ENCODE measurements around the gene KCNH3. TPM values are rescaled to one million over a fixed set of nuclear protein-coding genes. Genes with fewer than 3 reads are reported as not detected.
"Not testable (repeated sequence)": the region's sequence is repeated elsewhere in the genome, so short reads cannot be mapped to it uniquely, and the experiment has no call there.

Gene KCNH3
- total and polyA plus RNA-seq, 7 donors: 0.04 to 0.32 (median 0.05) TPM; not detected in 3

DNA sequence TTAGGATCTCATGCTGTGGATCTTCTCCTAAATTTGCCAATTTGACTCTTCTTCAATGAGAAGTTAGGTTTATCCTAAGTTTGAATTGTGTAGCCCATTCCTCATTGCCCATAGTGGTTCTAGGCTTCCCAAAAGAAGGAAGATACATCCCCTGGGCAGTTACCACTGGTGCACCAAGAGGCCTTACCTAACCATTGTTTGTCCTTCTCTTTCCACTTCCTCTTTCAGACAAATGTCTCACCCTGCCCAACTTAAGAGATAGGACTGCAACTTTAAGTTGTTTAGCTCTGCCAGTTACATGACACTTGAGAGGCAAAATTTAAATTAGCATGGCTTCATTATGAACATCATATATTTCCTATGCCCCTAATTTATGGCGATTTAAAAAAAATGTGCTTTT lies 9.4 kb upstream of the KCNH3 start:
- intact Hi-C loops (cut with DNase I): no loop called here
- H3K27ac ChIP-seq: no peak overlapping the region
- peaks cover 6 to 37% of the 10 kb centered on the region in 2 donors for H3K36me3 ChIP-seq (ENCODE audit: insufficient read depth in 1 of 2, low read depth in 1 of 2)
- WGBS, 3 donors: 93 to 97% (median 94%) methylated on average over 1 of the region's 1 CpG
- no peaks in the 10 kb centered on the region for H3K9me3 ChIP-seq
- TF ChIP-seq, protein P1, sequence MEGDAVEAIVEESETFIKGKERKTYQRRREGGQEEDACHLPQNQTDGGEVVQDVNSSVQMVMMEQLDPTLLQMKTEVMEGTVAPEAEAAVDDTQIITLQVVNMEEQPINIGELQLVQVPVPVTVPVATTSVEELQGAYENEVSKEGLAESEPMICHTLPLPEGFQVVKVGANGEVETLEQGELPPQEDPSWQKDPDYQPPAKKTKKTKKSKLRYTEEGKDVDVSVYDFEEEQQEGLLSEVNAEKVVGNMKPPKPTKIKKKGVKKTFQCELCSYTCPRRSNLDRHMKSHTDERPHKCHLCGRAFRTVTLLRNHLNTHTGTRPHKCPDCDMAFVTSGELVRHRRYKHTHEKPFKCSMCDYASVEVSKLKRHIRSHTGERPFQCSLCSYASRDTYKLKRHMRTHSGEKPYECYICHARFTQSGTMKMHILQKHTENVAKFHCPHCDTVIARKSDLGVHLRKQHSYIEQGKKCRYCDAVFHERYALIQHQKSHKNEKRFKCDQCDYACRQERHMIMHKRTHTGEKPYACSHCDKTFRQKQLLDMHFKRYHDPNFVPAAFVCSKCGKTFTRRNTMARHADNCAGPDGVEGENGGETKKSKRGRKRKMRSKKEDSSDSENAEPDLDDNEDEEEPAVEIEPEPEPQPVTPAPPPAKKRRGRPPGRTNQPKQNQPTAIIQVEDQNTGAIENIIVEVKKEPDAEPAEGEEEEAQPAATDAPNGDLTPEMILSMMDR (IDR thresholded peaks at IDR 0.05): no peak
- DNase-seq (no peak), ATAC-seq (no peak)
- H3K27me3 ChIP-seq (ENCODE audit: insufficient read depth in 3 of 3, low read length in 2 of 3): no peaks in the 10 kb centered on the region
- H3K4me1 ChIP-seq: no peaks in the 10 kb centered on the region
- H3K4me3 ChIP-seq: no peak overlapping the region

DNA sequence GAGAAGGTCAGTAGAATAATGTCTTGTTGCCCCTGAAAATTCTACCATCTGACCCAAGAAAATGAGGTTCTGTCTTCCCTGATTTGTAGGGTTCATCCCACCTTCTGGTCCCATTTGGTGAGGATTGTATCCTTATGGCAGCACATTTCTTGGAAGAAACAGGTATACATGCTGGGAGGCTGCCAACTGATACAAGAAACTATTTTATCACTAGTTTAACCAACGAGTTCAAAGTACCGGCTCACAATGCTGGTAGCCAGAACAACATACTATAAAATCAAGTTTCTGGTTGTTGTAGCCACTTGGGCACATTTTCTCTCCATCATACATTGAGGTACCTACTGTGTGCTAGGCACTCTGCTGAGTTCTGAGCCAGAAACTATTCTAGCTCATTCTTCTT lies 7.1 kb upstream of the KCNH3 start:
- no peak for DNase-seq
- Histone ChIP-seq H3K4me1 (no peaks in the 10 kb centered on the region), H3K9me3 (no peaks in the 10 kb centered on the region), H3K4me3 (no peak overlapping the region), H3K36me3 (ENCODE audit: insufficient read depth in 1 of 2, low read depth in 1 of 2) (peaks cover 0 to 14% of the 10 kb centered on the region in 2 donors), H3K27ac (no peak overlapping the region), H3K27me3 (ENCODE audit: insufficient read depth in 3 of 3, low read length in 2 of 3) (peaks cover 0 to 15% (median 4%) of the 10 kb centered on the region in 3 donors)
- 65 to 83% (median 82%) methylated on average over 2 of the region's 2 CpGs for WGBS, 3 donors
- ATAC-seq: no peak
- TF ChIP-seq, protein P1 (IDR thresholded peaks at IDR 0.05): no peak
- intact Hi-C loops (cut with DNase I): no loop called here

DNA sequence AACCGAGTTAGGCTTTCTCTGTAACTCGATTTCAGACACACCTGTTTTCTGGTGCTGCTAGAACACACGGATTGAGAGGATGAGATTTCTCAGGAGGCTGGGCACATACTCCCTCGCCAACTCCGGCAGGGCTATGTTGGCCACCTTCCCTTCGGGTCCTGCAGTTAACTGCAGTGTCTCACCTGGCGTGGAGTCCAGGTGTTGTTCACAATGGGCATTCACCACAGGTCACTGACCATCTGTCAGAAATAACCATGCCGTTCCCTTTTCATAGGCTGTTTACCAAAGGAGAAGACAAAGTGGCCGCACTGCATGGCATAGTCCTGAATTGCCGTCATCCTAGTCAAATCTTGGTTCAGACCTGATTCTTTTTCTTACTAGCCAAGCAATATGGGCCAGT lies 5.5 kb upstream of the KCNH3 start:
- intact Hi-C loops (cut with DNase I): no loop called here
- TF ChIP-seq, protein P1 (IDR thresholded peaks at IDR 0.05): no peak
- Histone ChIP-seq H3K9me3 (no peaks in the 10 kb centered on the region), H3K4me3 (no peak overlapping the region), H3K27me3 (ENCODE audit: insufficient read depth in 3 of 3, low read length in 2 of 3) (peaks cover 0 to 29% (median 17%) of the 10 kb centered on the region in 3 donors), H3K4me1 (peaks cover 4% of the 10 kb centered on the region), H3K36me3 (ENCODE audit: insufficient read depth in 1 of 2, low read depth in 1 of 2) (no peaks in the 10 kb centered on the region), H3K27ac (no peak overlapping the region)
- 70 to 78% (median 71%) methylated on average over 10 of the region's 10 CpGs for WGBS, 3 donors
- DNase-seq (no peak), ATAC-seq (no peak)

DNA sequence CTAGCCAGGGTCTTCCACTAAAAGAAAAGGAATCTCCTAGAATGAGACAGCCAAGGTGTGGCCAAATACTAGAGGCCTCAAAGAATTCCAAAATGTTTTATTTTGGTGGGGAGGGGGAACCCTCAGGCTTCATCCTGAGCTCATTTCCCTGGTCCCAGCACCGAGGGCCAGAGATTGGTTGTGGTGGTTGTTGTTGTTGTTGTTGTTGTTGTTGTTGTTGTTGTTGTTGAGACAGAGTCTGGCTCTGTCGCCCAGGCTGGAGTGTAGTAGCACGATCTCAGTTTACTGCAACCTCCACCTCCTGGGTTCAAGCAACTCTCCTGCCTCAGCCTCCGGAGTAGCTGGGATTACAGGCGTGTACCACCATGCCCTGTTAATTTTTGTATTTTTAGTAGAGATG lies 4.7 kb upstream of the KCNH3 start:
- 81 to 92% (median 84%) methylated on average over 5 of the region's 5 CpGs for WGBS, 3 donors
- H3K4me3 ChIP-seq; H3K9me3 ChIP-seq; H3K36me3 ChIP-seq (ENCODE audit: insufficient read depth in 1 of 2, low read depth in 1 of 2); ATAC-seq; H3K4me1 ChIP-seq; DNase-seq; intact Hi-C loops (cut with DNase I); H3K27ac ChIP-seq: not testable (repeated sequence)
- H3K27me3 ChIP-seq (ENCODE audit: insufficient read depth in 3 of 3, low read length in 2 of 3): peaks cover 0 to 37% (median 23%) of the 10 kb centered on the region in 3 donors

DNA sequence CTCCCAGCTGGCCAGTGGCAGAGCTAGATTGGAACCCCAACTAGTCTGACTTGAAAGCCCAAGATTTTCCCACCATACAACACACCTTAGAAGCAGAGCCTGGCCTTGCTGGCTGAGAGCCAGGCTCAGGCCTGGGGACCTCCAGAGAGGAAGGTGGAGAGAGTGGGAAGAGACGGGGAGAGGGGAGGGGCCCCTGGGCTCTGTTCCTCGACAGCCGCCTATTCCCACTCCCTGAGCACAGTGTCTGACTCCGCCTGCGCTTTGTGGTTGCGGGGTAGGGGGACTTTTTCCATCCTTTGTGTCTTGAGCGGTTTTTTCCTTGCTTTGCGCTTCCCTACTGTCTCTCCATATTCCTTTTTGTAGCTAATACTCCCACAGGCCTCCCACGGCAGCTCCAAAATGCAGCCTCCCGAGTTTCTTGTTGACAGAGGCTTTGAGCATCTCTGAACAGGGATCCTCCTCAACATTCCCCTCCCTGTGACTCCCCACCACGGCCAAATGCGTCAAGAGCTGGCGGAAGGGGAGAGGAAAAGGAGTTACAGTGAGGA lies 4.0 kb upstream of the KCNH3 start:
- H3K27me3 ChIP-seq (ENCODE audit: insufficient read depth in 3 of 3, low read length in 2 of 3): peaks cover 0 to 43% (median 28%) of the 10 kb centered on the region in 3 donors
- intact Hi-C loops (cut with DNase I): loop anchor here in 1 of 2 donors (5.0 kb wide), 1 partner anchor 47 kb away; no protein-coding TSS in a partner anchor
- 72 to 79% (median 75%) methylated on average over 13 of the region's 13 CpGs for WGBS, 3 donors
- no peaks in the 10 kb centered on the region for H3K9me3 ChIP-seq
- no peaks in the 10 kb centered on the region for H3K36me3 ChIP-seq (ENCODE audit: insufficient read depth in 1 of 2, low read depth in 1 of 2)
- DNase-seq: no peak
- TF ChIP-seq, protein P1 (IDR thresholded peaks at IDR 0.05): no peak
- no peak overlapping the region for H3K27ac ChIP-seq
- no peak overlapping the region for H3K4me3 ChIP-seq
- no peak for ATAC-seq
- peaks cover 6% of the 10 kb centered on the region for H3K4me1 ChIP-seq
